HG03469 (cell line): ENCODE data around the gene CSAD.

Experiments
- ATAC-seq: cut with Tn5 transposase; IDR thresholded peaks from one replicate; pipeline ENCODE4 v1.9.1; 2021; ENCODE audit warnings: mild to moderate bottlenecking, moderate library complexity, moderate number of reproducible peaks; ENCODE audit not compliant: unreplicated experiment

Gene CSAD

DNA sequence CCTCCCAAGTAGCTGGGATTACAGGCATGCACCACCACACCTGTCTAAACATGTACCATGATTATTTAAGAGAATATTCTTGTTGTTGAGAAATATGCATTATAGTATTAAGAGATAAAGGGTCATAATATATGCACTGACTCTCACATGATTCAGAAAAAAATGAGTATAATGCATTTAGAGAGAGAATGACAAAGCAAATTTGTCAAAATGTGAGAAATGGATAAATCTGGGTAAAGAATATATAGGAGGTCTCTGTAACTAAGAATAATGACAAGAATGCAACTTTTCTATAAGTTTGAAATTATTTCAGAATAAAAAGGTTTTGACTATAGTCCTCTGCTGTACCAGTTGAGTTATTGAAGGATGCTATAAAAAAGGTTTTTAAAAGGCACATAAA lies 28.3 kb downstream of the CSAD start:
- ATAC-seq: no peak

DNA sequence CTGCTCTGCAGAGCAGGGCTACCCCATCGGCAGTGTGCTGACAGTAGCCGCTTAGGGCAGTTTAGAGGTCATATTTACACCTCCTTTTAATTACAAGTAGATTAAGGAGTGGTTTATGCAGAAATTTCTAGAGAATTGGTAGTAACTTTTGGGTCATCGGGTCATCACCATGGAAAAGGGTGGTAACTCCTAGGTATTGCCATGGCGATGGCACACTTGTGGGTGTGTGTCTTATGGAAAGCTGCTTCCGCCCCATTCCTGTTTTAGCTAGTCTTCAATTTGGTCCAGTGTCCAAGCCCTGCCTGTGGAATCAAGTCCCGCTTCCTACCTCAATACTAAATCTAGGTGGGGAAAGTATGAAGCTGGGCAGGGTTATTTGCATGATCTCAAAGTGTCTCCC lies 29.7 kb downstream of the CSAD start:
- no peak for ATAC-seq

DNA sequence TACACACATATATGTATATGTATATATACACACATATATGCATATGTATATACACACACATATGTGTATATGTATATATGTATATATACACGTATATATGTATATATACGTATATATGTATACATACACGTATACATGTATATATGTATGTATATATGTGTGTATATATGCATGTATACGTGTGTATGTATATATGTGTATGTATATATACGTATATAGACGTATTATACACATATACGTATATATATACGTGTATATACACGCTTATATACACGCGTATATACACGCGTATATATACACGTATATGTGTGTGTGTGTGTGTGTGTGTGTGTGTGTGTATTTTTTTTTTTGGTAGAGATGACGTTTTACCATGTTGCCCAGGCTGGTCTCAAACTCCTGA lies 33.1 kb downstream of the CSAD start:
- no peak for ATAC-seq

DNA sequence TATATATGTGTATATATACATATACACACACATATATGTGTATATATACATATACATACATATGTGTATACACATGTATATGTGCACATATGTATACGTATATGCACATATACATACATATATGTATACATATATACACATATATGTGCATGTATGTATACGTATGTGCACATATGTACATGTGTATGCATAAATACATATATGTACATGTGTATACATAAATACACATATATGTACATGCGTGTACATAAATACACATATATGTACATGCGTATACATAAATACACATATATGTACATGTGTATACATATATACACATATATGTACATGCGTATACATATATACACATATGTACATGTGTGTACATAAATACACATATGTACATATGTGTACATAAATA lies 33.5 kb downstream of the CSAD start:
- ATAC-seq: no peak

DNA sequence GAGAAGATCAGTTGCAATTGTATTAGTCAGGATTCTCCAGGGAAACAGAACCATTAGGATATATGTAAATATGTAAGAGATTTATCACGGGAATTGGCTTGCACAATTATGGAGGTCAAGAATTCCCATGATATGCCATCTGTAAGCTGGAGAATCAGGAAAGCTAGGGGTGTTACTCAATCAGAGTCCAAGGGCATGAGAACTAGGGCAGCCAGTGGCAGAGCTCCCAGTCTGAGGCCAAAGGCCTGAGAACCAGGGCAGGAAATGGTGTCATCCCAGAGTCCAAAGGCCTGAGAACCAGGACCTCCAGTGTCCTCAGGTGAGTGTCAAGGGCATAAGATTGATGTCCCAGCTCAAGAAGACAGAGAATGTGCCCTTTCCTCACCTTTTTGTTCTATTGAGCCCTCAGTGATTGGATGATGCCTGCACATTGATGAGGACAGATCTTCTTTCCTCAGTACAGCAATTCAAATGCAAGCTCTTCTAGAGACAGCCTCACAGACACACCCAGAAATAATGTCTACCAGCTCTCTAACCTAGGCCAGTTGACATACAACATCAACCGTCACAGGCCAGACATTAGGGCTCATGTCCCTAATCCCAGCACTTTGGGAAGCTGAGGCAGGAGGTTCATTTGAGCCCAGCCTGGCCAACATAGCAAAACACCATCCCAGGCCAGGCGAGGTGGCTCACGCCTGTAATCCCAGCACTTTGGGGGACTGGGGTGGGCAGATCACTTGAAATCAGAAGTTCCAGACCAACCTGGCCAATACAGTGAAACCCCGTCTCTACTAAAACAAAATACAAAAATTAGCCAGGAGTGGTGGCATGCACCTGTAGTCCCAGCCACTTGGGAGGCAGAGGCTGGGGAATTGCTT lies 35.1 kb downstream of the CSAD start:
- no peak for ATAC-seq

DNA sequence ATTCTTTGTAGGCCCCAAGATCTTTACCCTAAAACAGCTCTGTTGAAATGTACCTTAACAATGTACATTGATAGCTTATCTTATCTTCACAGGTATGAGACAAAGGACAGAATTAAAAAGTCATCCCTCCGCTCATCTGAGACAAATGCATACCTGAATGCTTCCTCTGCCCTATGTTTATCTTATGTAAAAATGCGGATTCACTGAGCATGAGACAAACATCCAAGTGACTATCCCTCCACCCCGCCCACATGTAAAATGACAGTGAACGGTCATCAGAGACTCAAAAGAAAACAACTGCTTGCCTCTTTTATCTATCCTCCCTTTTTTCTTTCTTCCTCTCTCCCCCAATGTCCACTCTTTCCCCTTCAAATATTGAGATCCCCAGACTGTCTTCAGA lies 37.4 kb downstream of the CSAD start:
- no peak for ATAC-seq

DNA sequence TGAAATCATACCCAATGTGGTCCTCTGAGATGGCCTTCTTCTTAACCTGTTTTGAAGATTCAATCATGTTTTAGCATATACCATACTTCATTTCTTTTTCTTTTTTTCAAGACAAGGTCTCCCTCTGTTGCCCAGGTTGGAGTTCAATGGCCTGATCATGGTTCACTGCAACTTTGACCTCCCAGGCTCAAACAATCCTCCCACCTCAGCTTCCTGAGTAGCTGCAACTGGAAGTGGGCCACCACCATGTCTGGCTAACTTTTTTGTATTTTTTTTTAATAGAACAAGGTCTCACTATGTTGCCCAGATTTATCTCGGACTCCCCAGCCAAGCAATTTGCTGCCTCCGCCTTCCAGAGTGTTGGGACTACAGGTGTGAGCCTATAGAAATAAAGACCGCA lies 47.0 kb downstream of the CSAD start:
- ATAC-seq: no peak

DNA sequence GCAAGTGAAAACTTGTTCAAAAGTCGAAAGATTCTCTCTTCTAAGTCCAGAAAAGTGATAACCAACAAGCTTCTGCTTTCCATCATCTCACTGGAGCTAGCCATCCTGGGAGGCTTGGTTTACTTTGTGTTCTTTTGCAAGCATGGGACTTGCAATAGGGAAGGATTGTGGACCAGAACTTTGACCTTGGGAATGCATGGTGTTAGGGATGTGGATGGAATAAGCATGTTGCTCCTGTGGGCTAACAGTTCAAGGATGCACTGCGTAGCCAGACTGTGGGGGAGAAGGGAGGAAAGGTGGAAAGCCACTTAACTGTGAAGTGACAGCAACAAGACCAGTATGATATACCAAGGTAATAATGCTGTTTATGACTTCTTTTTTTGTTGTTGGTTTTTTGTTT lies 48.9 kb downstream of the CSAD start:
- no peak for ATAC-seq

DNA sequence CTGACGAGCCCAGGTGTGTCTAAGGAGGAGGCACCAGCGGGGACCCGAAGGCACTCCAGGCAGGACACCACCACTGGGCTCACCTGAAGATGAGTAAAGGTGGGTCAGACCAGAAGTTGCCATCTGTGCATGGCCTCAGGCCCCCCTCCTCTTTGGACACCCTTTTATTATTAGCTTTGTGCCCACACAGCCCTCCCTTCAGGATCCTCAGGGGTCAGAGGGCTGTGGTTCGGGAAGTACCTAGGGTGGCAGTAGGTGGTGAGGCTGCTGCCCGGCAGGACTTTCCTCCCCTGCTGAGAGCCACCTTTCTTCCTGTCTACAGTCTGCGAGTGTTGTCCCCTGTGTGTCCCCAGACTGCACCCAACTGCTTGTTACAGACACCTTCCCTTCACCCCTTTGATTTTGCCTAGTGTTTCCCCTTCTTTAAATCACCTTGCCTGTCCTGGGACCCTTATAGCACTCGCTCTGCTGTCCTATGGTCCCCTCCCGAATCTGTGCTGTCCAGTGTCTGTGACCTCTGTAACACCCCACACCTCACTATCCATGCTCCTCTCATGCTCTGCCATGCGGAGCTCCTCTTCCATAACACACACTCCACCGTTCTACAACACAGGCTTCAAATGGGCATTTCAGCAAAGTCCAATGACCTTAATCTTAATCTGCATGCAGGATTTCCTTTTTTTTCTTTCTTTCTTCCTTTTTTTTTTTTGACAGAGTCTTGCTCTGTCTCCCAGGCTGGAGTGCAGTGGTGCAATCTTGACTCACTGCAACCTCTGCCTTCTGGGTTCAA lies 51.8 kb downstream of the CSAD start:
- no peak for ATAC-seq

DNA sequence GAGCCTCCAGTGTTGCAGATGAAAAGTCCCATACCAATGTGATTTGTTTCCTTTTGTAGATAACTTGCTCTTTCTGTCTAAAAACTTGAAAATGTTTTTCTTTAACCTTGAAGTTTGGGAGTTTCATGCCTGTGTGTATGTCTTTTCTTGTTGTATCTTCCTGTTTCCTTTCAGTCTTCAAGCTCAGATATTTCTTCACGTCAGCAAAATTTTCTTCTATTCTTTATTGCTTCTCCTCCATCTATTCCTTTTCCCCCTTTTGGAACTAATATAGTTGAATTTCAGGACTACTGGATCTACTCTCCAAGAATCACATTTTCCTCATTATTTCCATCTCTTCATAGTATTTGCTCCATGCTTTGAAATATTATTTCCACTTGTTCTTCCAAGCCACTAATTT lies 53.6 kb downstream of the CSAD start:
- ATAC-seq: no peak

DNA sequence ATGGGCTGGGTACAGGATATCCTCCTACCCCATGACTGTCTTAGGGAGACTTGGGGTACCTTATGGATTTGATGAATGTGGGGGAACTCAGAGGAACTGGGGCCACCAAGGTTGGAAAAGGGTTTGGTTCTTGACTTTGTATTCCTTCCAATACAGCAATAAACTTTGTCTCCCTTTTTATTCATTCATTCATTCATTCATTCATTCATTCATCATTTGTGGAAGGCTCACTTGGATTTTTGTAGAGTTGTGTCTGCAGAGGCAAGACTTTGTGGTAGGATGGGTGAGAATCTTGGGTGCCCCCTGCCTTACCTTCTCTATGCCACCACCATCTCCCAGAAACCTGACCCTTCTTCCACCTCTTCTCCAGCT lies 56.4 kb downstream of the CSAD start:
- no peak for ATAC-seq

DNA sequence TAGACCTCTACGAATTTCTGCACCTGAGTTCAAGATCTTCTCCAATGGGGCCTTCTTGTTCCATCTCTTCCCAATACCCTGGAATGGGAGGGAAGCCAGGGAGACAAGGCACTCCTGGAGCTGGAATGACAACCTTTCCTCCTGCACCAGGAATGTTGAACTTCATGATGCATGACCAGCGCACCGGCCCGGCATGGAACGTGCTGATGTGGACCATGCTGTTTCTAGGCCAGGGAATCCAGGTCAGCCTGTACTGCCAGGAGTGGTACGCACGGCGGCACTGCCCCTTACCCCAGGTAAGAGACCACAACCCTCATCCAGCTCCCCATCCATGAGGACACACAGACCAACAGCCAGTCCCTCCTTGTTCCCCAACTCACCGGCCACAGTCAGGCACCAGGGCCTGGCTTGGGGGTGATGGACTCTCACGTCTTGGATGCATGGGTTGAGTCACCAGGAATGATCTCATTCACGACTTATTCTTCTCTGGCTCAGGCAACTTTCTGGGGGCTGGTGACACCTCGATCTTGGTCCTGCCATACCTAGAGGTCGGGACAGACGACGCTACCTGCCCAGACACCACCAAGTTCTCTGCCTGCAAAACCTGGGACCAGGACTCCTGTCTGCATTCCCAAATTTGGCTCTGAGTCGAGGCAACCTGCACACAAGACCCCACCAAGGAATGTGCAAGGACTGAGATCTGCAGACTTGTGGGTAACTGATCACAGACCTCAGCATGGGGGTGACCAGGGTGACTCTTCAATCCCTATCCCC lies 57.0 kb downstream of the CSAD start:
- no peak for ATAC-seq

DNA sequence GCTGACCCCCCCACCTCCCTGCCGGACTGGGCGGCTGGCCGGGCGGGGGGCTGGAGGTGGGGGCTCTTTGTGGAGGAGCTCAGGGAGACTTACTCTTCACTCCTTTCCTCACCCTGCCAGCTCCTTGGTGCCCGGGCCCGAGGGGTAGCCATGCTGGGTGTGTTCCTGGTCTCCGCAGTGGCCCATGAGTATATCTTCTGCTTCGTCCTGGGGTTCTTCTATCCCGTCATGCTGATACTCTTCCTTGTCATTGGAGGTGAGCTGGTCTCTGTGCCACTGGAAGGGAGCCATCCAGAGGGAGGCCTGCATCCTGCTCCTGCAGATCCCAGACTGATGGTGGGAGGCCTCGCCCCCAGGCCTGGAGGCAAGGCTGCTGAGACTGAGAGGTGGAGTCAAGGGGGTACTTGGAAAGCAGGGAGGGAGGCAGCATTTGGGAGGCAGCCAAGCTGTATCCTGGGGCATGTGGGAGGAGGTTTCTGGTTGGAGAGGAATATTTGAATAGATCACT lies 57.7 kb downstream of the CSAD start:
- no peak for ATAC-seq

DNA sequence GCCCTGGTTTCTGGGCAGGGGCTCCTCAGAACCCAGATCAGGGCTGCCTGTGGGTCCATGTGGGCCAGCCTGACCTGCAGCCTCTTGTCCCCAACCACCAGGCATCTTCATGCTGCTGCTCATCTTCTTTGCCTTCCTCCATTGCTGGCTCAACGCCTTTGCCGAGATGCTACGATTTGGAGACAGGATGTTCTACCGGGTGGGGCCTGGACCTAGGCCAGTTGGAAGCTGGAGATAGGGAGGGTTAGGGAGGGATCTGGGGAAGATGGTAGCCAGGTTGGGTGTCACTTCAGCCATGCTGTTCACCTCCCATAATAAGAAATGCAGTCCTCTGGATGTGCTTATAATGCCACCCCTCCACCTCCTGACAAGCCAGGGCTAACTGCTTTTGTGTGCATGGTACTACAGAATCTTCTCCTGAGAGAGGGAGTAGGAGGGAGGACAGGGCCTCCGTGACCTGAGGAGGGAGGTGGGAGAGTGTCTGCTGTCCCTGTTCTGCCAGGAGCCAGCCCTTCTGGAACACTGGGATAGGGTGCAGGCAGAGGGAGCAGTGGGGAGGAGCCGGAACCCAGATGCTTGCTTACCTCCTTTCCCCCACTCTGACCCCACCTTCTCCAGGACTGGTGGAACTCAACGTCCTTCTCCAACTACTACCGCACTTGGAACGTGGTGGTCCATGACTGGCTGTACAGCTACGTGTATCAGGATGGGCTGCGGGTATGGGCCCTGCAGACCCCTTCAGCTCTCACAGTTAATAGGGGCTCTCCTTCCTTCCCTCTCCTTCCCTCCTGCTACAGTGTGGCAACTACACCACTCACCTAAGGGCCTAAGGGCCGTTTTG lies 59.8 kb downstream of the CSAD start:
- no peak for ATAC-seq

DNA sequence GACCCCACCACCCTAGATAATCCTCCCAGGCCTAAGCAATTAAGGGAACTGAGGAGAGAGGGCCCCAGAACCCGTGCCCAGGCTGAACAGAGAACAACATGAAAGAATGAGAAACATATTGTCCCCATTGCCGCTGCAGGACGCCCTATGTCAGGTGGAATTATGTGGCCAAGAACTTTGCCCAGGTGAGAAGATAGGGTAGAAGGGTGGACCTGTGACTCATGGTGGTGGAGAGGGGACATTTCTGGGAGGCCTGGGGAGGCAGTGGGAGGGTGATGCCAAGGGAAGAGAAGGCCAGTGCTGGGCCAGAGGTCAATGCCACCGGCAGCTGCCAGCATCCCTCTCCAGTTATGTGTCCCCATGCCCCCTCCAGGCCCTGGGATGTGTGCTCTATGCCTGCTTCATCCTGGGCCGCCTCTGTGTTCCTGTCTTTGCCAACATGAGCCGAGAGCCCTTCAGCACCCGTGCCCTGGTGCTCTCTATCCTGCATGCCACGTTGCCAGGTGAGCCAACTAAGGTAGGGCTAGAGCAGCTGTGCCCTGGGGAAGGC lies 61.9 kb downstream of the CSAD start:
- no peak for ATAC-seq

DNA sequence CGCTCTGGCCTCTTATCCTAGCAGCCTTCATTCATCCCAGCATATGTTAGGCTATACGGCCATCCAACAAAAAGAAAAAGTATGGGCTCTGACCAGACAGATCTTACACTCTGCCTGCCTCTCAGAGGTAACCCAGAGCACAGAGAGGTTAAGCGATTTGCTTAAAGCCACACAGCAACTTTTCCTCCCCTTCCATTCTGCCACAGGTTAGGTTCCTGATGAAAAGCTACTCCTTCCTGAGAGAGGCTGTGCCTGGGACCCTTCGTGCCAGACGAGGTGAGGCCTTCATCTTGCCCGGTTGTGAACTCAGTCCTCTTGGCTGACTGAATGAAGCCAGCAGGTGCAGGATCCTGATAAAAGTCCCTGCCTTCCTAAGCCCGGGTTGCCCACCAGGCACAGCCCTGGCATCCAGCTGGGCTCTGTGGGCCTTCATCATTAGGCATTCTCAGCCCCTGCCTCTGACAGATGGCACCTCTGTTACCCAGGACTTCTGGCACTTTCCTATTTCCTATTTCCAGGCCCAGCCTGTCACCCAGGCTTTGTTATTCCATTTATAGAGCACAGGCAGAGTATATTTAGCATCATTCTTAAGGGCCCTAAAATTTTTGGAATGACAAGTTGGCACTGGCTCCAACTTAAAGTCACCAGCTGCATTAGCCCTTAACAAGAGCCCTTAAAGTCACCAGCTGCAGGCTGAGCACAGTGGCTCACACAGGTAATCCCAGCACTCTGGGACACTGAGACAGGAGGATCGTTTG lies 64.7 kb downstream of the CSAD start:
- ATAC-seq: no peak

DNA sequence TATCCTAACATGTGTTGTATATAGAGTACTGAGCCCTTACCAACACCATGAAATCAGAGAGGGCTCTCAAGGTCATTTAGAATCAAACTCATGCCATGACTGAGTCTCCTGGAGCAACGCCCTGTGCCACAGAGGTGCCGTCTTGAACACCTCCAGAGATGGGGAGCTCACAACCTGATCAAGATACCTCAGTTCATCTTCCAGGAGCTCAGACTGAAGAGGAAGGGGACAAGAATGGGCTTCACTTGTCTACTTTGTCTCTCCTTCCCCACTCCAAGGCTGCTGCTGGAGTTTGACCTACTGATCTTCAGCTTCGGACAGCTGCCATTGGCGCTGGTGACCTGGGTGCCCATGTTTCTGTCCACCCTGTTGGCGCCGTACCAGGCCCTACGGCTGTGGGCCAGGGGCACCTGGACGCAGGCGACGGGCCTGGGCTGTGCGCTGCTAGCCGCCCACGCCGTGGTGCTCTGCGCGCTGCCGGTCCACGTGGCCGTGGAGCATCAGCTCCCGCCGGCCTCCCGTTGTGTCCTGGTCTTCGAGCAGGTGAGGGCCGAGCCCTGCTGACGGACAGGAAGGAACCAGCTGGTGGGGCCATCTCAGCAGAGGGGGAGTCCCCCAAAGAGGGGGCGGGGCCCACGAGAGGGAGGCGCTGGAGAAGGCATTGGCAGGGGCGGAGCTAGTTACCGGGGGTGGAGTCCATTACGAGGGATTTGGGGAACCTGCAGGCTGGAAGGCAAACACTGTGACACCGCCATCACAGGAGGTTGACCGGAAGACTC lies 65.4 kb downstream of the CSAD start:
- ATAC-seq: no peak

DNA sequence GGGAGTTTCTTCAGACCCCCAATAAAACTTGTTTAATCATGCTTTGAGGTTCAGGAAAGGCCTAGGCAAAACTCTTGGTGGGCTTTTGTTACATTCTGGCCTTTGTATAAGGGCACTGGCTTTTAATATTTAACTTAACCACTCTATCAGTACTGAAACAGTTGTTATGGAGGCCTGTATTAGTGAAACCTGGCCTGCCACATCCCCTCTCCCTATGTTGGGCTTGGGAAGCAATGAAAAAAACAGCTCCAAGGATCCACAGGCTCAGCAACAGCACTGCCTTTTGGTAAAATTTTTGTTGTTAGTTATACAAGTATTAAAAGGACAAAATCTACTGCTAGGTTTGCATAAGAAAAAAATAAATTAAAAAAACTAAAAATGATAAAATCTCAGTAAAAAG lies 66.8 kb downstream of the CSAD start:
- ATAC-seq: no peak
